ENCODE data around the gene PLEKHA1.

PLEKHA1 gene

DNA sequence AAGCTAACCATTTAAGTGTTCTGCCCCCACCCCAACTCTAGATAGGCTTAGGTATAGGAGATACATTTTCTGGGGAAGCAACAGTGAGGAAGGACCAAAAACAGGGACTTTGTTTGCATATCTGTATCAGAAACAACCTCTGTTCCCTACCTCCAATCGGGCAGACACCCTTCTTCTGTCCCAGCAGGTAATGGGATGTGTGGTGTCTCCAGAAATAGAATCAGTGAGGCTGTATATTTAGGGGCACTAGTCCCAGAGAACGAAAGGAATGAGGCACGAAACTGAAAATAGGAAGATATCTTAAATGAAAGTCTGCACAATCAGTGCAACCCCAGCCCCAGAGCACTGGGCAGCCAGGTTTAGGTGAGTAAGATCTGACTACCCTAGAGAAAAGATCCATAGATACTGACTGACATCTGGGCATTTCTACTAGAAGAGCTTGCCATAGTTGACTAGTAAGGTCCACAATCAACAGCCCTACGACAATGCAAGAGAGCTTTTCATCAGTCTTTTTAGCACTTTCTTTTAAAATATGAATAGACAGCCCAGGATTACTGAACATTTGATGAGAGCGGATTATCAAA, 28.1 kb downstream of the PLEKHA1 start:
- POLR2A ChIA-PET: interaction anchor here (0.6 kb wide), 1 partner anchor 85 kb away, joined by 3 read pairs; no protein-coding TSS in a partner anchor
- DNase-seq (ENCODE audit: extremely low spot score): no peak
- TF ChIP-seq BHLHE40 (IDR thresholded peaks at IDR 0.05; ENCODE audit: borderline replicate concordance): no peak
- no peak for TF ChIP-seq FOXM1 (IDR thresholded peaks at IDR 0.05; ENCODE audit: borderline replicate concordance)
- TF ChIP-seq, protein P1, sequence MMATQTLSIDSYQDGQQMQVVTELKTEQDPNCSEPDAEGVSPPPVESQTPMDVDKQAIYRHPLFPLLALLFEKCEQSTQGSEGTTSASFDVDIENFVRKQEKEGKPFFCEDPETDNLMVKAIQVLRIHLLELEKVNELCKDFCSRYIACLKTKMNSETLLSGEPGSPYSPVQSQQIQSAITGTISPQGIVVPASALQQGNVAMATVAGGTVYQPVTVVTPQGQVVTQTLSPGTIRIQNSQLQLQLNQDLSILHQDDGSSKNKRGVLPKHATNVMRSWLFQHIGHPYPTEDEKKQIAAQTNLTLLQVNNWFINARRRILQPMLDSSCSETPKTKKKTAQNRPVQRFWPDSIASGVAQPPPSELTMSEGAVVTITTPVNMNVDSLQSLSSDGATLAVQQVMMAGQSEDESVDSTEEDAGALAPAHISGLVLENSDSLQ (IDR thresholded peaks at IDR 0.05): no peak
- TF ChIP-seq L3MBTL2 (conservative IDR thresholded peaks at IDR 0.05): no peak
- no peak for TF ChIP-seq CTBP1 (IDR thresholded peaks at IDR 0.05; ENCODE audit: borderline replicate concordance)
- TF ChIP-seq ELF4 (IDR thresholded peaks at IDR 0.05): no peak
- no peak for TF ChIP-seq FOXK2 (IDR thresholded peaks at IDR 0.05)
- no peak for TF ChIP-seq TARDBP (IDR thresholded peaks at IDR 0.05)
- no peak for TF ChIP-seq ARNT (IDR thresholded peaks at IDR 0.05)
- no peak for TF ChIP-seq FOXA1 (IDR thresholded peaks at IDR 0.05)
- TF ChIP-seq HDGF (IDR thresholded peaks at IDR 0.05; ENCODE audit: borderline replicate concordance): no peak
- no peak for TF ChIP-seq NFRKB (IDR thresholded peaks at IDR 0.05)
- TF ChIP-seq LEF1 (IDR thresholded peaks at IDR 0.05; ENCODE audit: borderline replicate concordance): no peak
- no peak for TF ChIP-seq ZNF384 (IDR thresholded peaks at IDR 0.05)
- TF ChIP-seq SUZ12 (IDR thresholded peaks at IDR 0.05): no peak
- no peak for TF ChIP-seq SP1 (IDR thresholded peaks at IDR 0.05)
- CTCF ChIA-PET: no interaction called here

DNA sequence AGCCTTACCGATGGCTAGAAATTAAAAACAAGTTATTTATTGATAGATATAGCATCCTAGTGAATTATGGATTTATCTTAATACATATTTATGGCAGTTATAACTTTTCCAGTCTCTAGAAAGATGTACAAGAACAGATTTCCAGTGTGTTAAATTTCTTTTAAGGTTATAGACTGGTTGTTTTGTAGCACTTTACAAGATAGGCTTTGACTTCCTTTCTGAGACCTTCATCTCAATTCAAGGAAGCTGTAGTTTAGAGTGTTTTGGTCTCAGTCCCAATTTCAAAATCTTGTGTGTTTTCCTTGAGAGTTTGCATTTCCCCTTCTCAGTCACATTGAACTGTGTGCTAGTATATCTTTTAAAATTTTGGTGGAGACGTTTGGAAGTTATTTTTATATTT, 30.1 kb downstream of the PLEKHA1 start:
- no peak for DNase-seq (ENCODE audit: extremely low spot score)
- POLR2A ChIA-PET: no interaction called here
- TF ChIP-seq, protein P1 (IDR thresholded peaks at IDR 0.05): no peak
- CTCF ChIA-PET: no interaction called here

DNA sequence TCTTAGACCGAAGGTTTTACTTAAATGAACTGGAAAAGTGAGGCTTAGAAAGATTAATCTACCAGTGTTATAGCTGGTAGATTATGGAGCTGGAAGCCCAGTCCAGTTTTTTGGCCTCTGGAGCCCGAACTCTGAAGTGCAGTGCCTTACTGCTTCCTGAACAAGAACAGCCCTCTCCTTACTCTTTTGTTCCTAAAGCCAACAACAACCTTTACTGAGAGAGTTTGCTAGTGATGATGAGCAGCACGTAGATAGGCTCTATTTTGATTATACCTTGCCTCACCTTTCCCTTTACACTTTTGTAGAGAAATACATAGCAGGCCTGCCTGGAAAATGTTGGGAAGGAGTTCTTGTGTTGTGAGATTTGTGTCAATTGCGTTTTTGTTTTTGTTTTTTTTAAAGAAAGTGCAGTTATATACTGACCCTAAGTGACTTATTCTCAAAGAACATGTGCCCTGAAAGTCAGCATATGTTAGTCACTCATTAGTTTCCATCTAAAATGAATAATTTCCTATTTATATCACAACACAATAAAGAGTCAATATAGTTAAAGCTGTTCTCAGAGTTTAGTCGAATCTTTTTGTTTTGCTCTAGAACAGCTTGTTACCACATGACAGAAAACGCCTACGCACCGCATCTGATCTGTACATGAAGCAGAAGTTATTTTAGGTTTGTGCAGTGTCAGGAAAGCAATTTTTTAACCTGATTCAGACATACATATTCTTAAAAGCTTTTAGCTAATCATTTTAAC, 33.0 kb downstream of the PLEKHA1 start:
- CTCF ChIA-PET: no interaction called here
- POLR2A ChIA-PET: no interaction called here

DNA sequence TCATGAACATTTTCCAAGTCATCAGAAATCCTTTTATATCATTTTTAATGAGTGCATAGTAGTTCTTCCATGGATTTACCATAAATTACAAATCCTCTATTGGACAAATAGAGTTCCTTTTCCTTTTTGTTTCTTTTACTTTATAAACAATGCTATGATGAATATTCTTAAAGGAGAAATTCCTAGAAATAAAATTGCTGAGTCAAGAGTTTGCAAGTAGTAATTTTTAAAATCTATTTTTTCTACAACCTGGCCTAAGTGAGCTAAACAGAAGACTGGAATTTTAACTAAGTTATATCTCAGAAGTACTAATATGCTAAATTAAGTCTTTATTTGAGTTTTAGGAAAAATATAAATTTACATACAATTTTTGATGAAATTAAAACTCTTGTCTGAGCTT, 38.8 kb downstream of the PLEKHA1 start:
- POLR2A ChIA-PET: no interaction called here
- TF ChIP-seq SUZ12 (IDR thresholded peaks at IDR 0.05) (no peak), CTBP1 (IDR thresholded peaks at IDR 0.05; ENCODE audit: borderline replicate concordance) (no peak), FOXK2 (IDR thresholded peaks at IDR 0.05) (no peak)
- DNase-seq (ENCODE audit: extremely low spot score): no peak
- CTCF ChIA-PET: no interaction called here

More for the DNA sequence above, 33.0 kb downstream of the PLEKHA1 start:
- DNase-seq (ENCODE audit: extremely low spot score): no peak
- TF ChIP-seq ZNF384 (IDR thresholded peaks at IDR 0.05) (no peak), HDGF (IDR thresholded peaks at IDR 0.05; ENCODE audit: borderline replicate concordance) (no peak), FOXM1 (IDR thresholded peaks at IDR 0.05; ENCODE audit: borderline replicate concordance) (no peak), ELF4 (IDR thresholded peaks at IDR 0.05) (no peak)

DNA sequence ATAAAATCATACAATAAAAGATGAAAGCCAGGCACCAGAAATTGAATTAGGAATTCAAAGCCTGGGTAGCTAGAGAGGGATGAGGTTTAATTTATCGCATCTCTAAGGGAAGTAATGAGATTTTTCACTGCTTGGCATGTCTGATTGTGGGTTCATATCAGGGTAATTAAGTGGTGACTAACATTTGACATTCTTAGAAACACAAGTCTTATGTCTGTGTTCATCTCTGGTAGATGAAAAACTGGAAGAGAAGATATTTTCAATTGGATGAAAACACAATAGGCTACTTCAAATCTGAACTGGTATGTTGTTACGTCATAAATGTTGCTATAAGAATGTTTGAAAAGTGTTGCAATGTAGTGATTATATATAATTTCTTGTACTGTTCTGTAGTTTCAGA, 43.2 kb downstream of the PLEKHA1 start:
- ChIA-PET POLR2A (no interaction called here), CTCF (no interaction called here)
- DNase-seq (ENCODE audit: extremely low spot score): no peak
- TF ChIP-seq ELF4 (IDR thresholded peaks at IDR 0.05): no peak
- no peak for TF ChIP-seq SP1 (IDR thresholded peaks at IDR 0.05)

DNA sequence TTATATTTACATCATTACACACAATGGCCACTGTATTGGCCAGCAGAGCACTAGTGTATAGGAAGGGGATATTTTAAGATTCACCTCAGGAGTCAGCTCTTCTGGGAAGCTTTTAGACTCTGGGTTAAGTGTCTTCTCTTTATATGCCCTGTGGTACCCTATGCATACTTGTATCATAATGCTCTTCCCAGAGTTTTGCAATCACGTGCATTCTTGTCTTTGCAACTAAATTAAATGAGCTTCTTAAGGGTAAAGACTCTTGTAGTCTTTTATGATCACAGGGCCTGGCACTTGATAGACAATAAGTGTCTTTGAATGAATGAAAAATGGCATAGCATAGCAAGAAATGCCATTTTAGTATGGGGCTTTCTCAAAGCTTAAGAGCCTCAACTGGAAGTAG, 44.5 kb downstream of the PLEKHA1 start:
- CTCF ChIA-PET: interaction anchor here (1.5 kb wide), 1 partner anchor 121 kb away, joined by 4 read pairs; no protein-coding TSS in a partner anchor
- no peak for TF ChIP-seq LEF1 (IDR thresholded peaks at IDR 0.05; ENCODE audit: borderline replicate concordance)
- no peak for TF ChIP-seq L3MBTL2 (conservative IDR thresholded peaks at IDR 0.05)
- no peak for TF ChIP-seq SP1 (IDR thresholded peaks at IDR 0.05)
- TF ChIP-seq ARNT (IDR thresholded peaks at IDR 0.05): no peak
- TF ChIP-seq FOXA1 (IDR thresholded peaks at IDR 0.05): no peak
- TF ChIP-seq NFRKB (IDR thresholded peaks at IDR 0.05): no peak
- TF ChIP-seq HDGF (IDR thresholded peaks at IDR 0.05; ENCODE audit: borderline replicate concordance): no peak
- TF ChIP-seq CTBP1 (IDR thresholded peaks at IDR 0.05; ENCODE audit: borderline replicate concordance): no peak
- TF ChIP-seq, protein P1 (IDR thresholded peaks at IDR 0.05): no peak
- TF ChIP-seq ZNF384 (IDR thresholded peaks at IDR 0.05): no peak
- POLR2A ChIA-PET: no interaction called here
- DNase-seq (ENCODE audit: extremely low spot score): no peak

DNA sequence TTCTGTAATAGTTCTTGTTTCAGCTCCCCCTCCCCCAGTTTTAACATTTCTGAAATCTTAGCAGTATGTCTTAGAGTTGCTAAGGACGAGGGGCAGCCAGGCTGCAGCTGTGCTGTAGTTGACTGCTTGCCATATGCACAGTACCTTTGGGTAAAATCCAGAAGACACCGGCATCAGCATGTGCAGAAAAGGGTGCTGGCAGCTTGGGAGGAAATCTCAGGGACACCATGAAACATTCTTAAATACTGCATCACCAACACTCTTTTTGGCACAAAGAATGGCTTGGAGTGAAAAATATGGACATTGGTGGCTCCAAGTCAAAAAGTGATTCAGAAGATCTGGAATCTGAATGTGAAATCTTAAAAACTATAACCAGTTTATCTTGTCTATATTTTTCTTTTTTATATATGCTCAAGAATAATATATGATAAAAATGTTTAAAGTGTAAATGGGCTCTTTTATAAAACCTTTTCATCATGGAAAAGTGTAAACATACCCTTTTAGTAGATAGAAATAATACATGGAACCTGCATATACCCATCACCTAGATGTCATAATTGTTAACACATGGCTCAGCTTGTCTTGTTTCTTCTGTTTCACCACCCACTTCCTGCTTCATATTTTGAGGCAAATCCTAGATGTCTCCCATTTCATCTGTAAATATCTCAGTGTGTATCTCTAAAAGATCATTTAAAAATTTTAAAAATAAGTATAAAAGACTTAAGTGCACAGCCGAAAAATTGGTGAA, 45.5 kb downstream of the PLEKHA1 start:
- CTCF ChIA-PET: no interaction called here

More for the DNA sequence above, 45.5 kb downstream of the PLEKHA1 start:
- DNase-seq (ENCODE audit: extremely low spot score): no peak
- no peak for TF ChIP-seq ELF4 (IDR thresholded peaks at IDR 0.05)
- no peak for TF ChIP-seq TARDBP (IDR thresholded peaks at IDR 0.05)
- TF ChIP-seq L3MBTL2 (conservative IDR thresholded peaks at IDR 0.05): no peak
- no peak for TF ChIP-seq SUZ12 (IDR thresholded peaks at IDR 0.05)
- TF ChIP-seq FOXA1 (IDR thresholded peaks at IDR 0.05): no peak
- no peak for TF ChIP-seq HDGF (IDR thresholded peaks at IDR 0.05; ENCODE audit: borderline replicate concordance)
- no peak for TF ChIP-seq BHLHE40 (IDR thresholded peaks at IDR 0.05; ENCODE audit: borderline replicate concordance)
- no peak for TF ChIP-seq FOXK2 (IDR thresholded peaks at IDR 0.05)
- no peak for TF ChIP-seq SP1 (IDR thresholded peaks at IDR 0.05)
- POLR2A ChIA-PET: no interaction called here
